Liver (tissue), 3 donors: ENCODE measurements around the gene PSG6.
"Not testable (repeated sequence)": the region's sequence is repeated elsewhere in the genome, so short reads cannot be mapped to it uniquely, and the experiment has no call there.

ENCODE experiments used
- GABPA ChIP-seq, 2 donors: IDR thresholded peaks in 1 of 2; conservative IDR thresholded peaks in 1 of 2; 2 replicates each; pipeline ENCODE4 v1.6.1; 2016; ENCODE audit warnings: antibody characterized with exemption in 2 of 2, mild to moderate bottlenecking in 1 of 2, moderate library complexity in 1 of 2
- HNF4G ChIP-seq: IDR thresholded peaks from 2 replicates; pipeline ENCODE4 v1.6.1; 2016; ENCODE audit warnings: antibody characterized with exemption
- RAD21 ChIP-seq, 2 donors: IDR thresholded peaks; 2 replicates each; pipeline ENCODE4 v1.6.1; 2016; ENCODE audit warnings: antibody characterized with exemption in 2 of 2, mild to moderate bottlenecking in 2 of 2
- SP1 ChIP-seq: IDR thresholded peaks from 2 replicates; pipeline ENCODE4 v1.6.1; 2018; ENCODE audit warnings: antibody characterized with exemption, mild to moderate bottlenecking
- TF ChIP-seq, protein P1 (sequence below): IDR thresholded peaks from 2 replicates; pipeline ENCODE4 v1.6.1; 2016; ENCODE audit warnings: antibody characterized with exemption
- TF ChIP-seq, protein P2 (sequence below): fragments of 150-350 bp; IDR thresholded peaks from 2 replicates; pipeline ENCODE4 v1.5.1; 2017; ENCODE audit warnings: improper control_type of control experiment, low read depth, low read length; ENCODE audit not compliant: missing input control
- TF ChIP-seq, protein P3 (sequence below): IDR thresholded peaks from 2 replicates; pipeline ENCODE4 v1.6.1; 2016; ENCODE audit warnings: antibody characterized with exemption, mild to moderate bottlenecking
- donor health status: healthy.
- donor health status: healthy.

DNA sequence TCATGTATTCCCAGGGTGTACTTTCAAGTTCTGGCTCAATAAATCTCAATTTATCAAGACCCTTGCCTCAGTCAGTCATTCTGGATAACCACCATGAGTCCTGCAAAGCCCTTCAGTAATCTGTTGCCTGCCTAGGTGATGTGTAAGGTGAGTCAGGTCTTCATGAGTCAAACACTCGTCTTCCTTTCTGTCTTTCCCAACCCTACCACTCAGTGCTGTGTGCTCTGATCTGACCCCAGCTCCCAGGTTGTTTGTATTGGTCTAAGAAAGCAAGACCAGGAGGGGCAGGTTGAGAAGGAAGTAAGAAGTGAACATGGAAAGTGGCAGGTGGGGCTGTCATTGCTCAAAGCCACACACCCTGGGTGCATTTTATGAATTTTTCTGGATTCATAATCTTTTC lies 20.0 kb downstream of the PSG6 start:
- TF ChIP-seq, protein P1, sequence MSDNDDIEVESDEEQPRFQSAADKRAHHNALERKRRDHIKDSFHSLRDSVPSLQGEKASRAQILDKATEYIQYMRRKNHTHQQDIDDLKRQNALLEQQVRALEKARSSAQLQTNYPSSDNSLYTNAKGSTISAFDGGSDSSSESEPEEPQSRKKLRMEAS, result not testable (repeated sequence)
- TF ChIP-seq, protein P2, sequence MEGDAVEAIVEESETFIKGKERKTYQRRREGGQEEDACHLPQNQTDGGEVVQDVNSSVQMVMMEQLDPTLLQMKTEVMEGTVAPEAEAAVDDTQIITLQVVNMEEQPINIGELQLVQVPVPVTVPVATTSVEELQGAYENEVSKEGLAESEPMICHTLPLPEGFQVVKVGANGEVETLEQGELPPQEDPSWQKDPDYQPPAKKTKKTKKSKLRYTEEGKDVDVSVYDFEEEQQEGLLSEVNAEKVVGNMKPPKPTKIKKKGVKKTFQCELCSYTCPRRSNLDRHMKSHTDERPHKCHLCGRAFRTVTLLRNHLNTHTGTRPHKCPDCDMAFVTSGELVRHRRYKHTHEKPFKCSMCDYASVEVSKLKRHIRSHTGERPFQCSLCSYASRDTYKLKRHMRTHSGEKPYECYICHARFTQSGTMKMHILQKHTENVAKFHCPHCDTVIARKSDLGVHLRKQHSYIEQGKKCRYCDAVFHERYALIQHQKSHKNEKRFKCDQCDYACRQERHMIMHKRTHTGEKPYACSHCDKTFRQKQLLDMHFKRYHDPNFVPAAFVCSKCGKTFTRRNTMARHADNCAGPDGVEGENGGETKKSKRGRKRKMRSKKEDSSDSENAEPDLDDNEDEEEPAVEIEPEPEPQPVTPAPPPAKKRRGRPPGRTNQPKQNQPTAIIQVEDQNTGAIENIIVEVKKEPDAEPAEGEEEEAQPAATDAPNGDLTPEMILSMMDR, result not testable (repeated sequence)
- not testable (repeated sequence) for TF ChIP-seq SP1; RAD21 (IDR thresholded peaks at IDR 0.05); GABPA (IDR thresholded peaks at IDR 0.05 in 1 of 2, conservative IDR thresholded peaks at IDR 0.05 in 1 of 2); HNF4G
- TF ChIP-seq, protein P3, sequence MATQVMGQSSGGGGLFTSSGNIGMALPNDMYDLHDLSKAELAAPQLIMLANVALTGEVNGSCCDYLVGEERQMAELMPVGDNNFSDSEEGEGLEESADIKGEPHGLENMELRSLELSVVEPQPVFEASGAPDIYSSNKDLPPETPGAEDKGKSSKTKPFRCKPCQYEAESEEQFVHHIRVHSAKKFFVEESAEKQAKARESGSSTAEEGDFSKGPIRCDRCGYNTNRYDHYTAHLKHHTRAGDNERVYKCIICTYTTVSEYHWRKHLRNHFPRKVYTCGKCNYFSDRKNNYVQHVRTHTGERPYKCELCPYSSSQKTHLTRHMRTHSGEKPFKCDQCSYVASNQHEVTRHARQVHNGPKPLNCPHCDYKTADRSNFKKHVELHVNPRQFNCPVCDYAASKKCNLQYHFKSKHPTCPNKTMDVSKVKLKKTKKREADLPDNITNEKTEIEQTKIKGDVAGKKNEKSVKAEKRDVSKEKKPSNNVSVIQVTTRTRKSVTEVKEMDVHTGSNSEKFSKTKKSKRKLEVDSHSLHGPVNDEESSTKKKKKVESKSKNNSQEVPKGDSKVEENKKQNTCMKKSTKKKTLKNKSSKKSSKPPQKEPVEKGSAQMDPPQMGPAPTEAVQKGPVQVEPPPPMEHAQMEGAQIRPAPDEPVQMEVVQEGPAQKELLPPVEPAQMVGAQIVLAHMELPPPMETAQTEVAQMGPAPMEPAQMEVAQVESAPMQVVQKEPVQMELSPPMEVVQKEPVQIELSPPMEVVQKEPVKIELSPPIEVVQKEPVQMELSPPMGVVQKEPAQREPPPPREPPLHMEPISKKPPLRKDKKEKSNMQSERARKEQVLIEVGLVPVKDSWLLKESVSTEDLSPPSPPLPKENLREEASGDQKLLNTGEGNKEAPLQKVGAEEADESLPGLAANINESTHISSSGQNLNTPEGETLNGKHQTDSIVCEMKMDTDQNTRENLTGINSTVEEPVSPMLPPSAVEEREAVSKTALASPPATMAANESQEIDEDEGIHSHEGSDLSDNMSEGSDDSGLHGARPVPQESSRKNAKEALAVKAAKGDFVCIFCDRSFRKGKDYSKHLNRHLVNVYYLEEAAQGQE, result not testable (repeated sequence)
